WTC11 (cell line): ENCODE data around the gene MUC20. TPM values are rescaled to one million over a fixed set of nuclear protein-coding genes. Genes with fewer than 3 reads are reported as not detected.

Source experiments
- ATAC-seq: fragments of 200-7000 bp; cut with Tn5 transposase; 2 replicates; pipeline ENCODE4 v1.10.0; 2021; ENCODE audit warnings: mild to moderate bottlenecking, moderate library complexity
- CTCF ChIA-PET: fragments of 300-600 bp; sonication (Branson Sonifier 250); formaldehyde crosslinking; loops from one replicate; lab custom pipeline; 2021; ENCODE audit warnings: antibody characterized with exemption; lab: Charles Lee
- POLR2A ChIA-PET: fragments of 350-600 bp; sonication (Branson Sonifier 250); formaldehyde crosslinking; loops from one replicate; lab custom pipeline; 2021; ENCODE audit warnings: antibody characterized with exemption; lab: Charles Lee
- DNase-seq: peaks from one replicate; pipeline ENCODE4 v3.0.0; 2021; ENCODE audit warnings: low spot score
- H3K27ac Mint-ChIP-seq: 2 replicates; pipeline ENCODE4 v1.8.0; 2021; ENCODE audit warnings: mixed read lengths
- H3K27me3 Mint-ChIP-seq: 2 replicates; pipeline ENCODE4 v1.8.0; 2021; ENCODE audit warnings: low read depth, mild to moderate bottlenecking, moderate library complexity, mixed read lengths
- H3K36me3 Mint-ChIP-seq: 2 replicates; pipeline ENCODE4 v1.8.0; 2021; ENCODE audit warnings: mixed read lengths
- H3K4me1 Mint-ChIP-seq: 2 replicates; pipeline ENCODE4 v1.8.0; 2022; ENCODE audit warnings: mixed read lengths
- H3K4me3 Mint-ChIP-seq: 2 replicates; pipeline ENCODE4 v1.8.0; 2021; ENCODE audit warnings: mild to moderate bottlenecking, moderate library complexity, mixed read lengths
- H3K9me3 Mint-ChIP-seq: 2 replicates; pipeline ENCODE4 v1.8.0; 2021; ENCODE audit warnings: mixed read lengths
- GTF2I ChIP-seq: fragments of 250-450 bp; sonication (Bioruptor Pico); conservative IDR thresholded peaks from 2 replicates; pipeline ENCODE4 v1.4.0; 2021; ENCODE audit warnings: mild to moderate bottlenecking
- NR1H2 ChIP-seq: sonication (generic); formaldehyde crosslinking; IDR thresholded peaks from 2 replicates; pipeline ENCODE4 v1.9.0; 2021; ENCODE audit warnings: mild to moderate bottlenecking, moderate library complexity, missing genetic modification reagents
- SMAD4 ChIP-seq: sonication (generic); formaldehyde crosslinking; IDR thresholded peaks from 2 replicates; pipeline ENCODE4 v1.8.0; 2022; ENCODE audit warnings: mild to moderate bottlenecking, missing genetic modification reagents
- SP1 ChIP-seq: sonication (generic); formaldehyde crosslinking; conservative IDR thresholded peaks from 2 replicates; pipeline ENCODE4 v1.8.1; 2022; ENCODE audit warnings: missing genetic modification reagents
- ZBTB43 ChIP-seq: sonication (generic); formaldehyde crosslinking; IDR thresholded peaks from 2 replicates; pipeline ENCODE4 v1.8.1; 2023; ENCODE audit warnings: mild to moderate bottlenecking, missing genetic modification reagents
- ZNF219 ChIP-seq: sonication (generic); formaldehyde crosslinking; IDR thresholded peaks from 2 replicates; pipeline ENCODE4 v1.8.0; 2023; ENCODE audit warnings: missing genetic modification reagents, mild to moderate bottlenecking, borderline replicate concordance
- ZNF281 ChIP-seq: sonication (generic); formaldehyde crosslinking; IDR thresholded peaks from 2 replicates; pipeline ENCODE4 v1.8.0; 2023; ENCODE audit warnings: mild to moderate bottlenecking, missing genetic modification reagents
- ZNF425 ChIP-seq: fragments of 250-450 bp; sonication (Bioruptor Pico); conservative IDR thresholded peaks from 2 replicates; pipeline ENCODE4 v1.9.0; 2021; ENCODE audit warnings: mild to moderate bottlenecking
- total RNA-seq: library from RNA; stranded (reverse); gene quantifications from 3 replicates; pipeline ENCODE4 v1.2.3, GENCODE V29; 2021
- TF ChIP-seq, protein P1 (sequence below): sonication (generic); formaldehyde crosslinking; conservative IDR thresholded peaks from 2 replicates; pipeline ENCODE4 v1.8.1; 2023; ENCODE audit warnings: mild to moderate bottlenecking, low read depth, missing genetic modification reagents, moderate library complexity
- TF ChIP-seq, protein P2 (sequence below): sonication (generic); formaldehyde crosslinking; IDR thresholded peaks from 2 replicates; pipeline ENCODE4 v1.8.1; 2023; ENCODE audit warnings: mild to moderate bottlenecking, moderate library complexity, missing genetic modification reagents
- TF ChIP-seq, protein P3 (sequence below): sonication (generic); formaldehyde crosslinking; IDR thresholded peaks from 2 replicates; pipeline ENCODE4 v1.8.0; 2022; ENCODE audit warnings: mild to moderate bottlenecking, missing genetic modification reagents
- TF ChIP-seq, protein P4 (sequence below): sonication (generic); formaldehyde crosslinking; IDR thresholded peaks from 2 replicates; pipeline ENCODE4 v1.8.1; 2022; ENCODE audit warnings: missing genetic modification reagents, borderline replicate concordance
- TF ChIP-seq, protein P5 (sequence below): sonication (generic); formaldehyde crosslinking; IDR thresholded peaks from 2 replicates; pipeline ENCODE4 v1.8.1; 2022; ENCODE audit warnings: mild to moderate bottlenecking, missing genetic modification reagents, moderate library complexity, borderline replicate concordance
- TF ChIP-seq, protein P6 (sequence below): sonication (generic); formaldehyde crosslinking; IDR thresholded peaks from 2 replicates; pipeline ENCODE4 v1.8.1; 2023; ENCODE audit warnings: mild to moderate bottlenecking, missing genetic modification reagents, borderline replicate concordance

Gene MUC20
- total RNA-seq, 1 experiment from 2014 or later, result 0.77 TPM

DNA sequence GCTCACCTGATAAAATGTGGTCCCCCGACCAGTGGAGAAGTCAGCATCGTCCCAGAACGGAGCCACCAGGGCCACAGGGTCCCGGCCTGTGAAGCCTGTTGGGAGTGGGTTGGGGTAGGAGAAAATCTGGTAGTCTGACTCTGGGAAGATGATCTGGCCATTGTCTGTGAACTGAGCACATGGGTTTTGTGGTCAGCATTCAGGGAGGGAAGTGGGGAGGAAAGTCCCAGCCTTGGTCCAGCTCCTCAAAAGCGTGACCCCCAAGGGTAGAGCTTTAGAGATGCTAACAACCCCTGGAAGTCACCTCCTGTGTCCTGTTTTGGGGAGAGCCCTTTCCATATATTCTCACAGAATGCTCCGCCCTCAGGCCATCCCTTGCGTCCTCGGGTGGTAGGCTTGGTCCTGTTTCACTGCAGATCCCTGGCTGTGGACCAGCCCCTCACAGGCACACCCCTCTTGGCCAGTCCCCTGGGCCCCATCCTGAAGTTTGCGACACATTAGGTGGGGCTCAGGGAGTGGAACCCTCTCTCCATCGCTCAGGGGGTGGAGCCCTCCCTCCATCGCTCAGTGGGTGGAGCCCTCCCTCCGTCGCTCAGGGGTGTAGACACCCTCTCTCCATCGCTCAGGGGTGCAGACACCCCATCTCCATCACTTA, 51.0 kb downstream of the MUC20 start:
- no peaks in the 10 kb centered on the region for H3K36me3 Mint-ChIP-seq
- TF ChIP-seq ZBTB43 (CRISPR knock-in tag), result no peak
- no peak for TF ChIP-seq ZNF219 (CRISPR knock-in tag)
- TF ChIP-seq, protein P1, sequence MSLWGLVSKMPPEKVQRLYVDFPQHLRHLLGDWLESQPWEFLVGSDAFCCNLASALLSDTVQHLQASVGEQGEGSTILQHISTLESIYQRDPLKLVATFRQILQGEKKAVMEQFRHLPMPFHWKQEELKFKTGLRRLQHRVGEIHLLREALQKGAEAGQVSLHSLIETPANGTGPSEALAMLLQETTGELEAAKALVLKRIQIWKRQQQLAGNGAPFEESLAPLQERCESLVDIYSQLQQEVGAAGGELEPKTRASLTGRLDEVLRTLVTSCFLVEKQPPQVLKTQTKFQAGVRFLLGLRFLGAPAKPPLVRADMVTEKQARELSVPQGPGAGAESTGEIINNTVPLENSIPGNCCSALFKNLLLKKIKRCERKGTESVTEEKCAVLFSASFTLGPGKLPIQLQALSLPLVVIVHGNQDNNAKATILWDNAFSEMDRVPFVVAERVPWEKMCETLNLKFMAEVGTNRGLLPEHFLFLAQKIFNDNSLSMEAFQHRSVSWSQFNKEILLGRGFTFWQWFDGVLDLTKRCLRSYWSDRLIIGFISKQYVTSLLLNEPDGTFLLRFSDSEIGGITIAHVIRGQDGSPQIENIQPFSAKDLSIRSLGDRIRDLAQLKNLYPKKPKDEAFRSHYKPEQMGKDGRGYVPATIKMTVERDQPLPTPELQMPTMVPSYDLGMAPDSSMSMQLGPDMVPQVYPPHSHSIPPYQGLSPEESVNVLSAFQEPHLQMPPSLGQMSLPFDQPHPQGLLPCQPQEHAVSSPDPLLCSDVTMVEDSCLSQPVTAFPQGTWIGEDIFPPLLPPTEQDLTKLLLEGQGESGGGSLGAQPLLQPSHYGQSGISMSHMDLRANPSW (CRISPR knock-in tag), result no peak
- TF ChIP-seq, protein P2, sequence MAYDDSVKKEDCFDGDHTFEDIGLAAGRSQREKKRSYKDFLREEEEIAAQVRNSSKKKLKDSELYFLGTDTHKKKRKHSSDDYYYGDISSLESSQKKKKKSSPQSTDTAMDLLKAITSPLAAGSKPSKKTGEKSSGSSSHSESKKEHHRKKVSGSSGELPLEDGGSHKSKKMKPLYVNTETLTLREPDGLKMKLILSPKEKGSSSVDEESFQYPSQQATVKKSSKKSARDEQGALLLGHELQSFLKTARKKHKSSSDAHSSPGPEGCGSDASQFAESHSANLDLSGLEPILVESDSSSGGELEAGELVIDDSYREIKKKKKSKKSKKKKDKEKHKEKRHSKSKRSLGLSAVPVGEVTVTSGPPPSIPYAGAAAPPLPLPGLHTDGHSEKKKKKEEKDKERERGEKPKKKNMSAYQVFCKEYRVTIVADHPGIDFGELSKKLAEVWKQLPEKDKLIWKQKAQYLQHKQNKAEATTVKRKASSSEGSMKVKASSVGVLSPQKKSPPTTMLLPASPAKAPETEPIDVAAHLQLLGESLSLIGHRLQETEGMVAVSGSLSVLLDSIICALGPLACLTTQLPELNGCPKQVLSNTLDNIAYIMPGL (CRISPR knock-in tag), result no peak
- TF ChIP-seq, protein P3, sequence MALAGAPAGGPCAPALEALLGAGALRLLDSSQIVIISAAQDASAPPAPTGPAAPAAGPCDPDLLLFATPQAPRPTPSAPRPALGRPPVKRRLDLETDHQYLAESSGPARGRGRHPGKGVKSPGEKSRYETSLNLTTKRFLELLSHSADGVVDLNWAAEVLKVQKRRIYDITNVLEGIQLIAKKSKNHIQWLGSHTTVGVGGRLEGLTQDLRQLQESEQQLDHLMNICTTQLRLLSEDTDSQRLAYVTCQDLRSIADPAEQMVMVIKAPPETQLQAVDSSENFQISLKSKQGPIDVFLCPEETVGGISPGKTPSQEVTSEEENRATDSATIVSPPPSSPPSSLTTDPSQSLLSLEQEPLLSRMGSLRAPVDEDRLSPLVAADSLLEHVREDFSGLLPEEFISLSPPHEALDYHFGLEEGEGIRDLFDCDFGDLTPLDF (CRISPR knock-in tag), result no peak
- TF ChIP-seq SP1 (CRISPR knock-in tag), result no peak
- TF ChIP-seq NR1H2, result no peak
- TF ChIP-seq, protein P4, sequence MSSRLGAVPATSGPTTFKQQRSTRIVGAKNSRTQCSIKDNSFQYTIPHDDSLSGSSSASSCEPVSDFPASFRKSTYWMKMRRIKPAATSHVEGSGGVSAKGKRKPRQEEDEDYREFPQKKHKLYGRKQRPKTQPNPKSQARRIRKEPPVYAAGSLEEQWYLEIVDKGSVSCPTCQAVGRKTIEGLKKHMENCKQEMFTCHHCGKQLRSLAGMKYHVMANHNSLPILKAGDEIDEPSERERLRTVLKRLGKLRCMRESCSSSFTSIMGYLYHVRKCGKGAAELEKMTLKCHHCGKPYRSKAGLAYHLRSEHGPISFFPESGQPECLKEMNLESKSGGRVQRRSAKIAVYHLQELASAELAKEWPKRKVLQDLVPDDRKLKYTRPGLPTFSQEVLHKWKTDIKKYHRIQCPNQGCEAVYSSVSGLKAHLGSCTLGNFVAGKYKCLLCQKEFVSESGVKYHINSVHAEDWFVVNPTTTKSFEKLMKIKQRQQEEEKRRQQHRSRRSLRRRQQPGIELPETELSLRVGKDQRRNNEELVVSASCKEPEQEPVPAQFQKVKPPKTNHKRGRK (CRISPR knock-in tag), result no peak
- TF ChIP-seq ZNF281 (CRISPR knock-in tag), result no peak
- TF ChIP-seq, protein P5, sequence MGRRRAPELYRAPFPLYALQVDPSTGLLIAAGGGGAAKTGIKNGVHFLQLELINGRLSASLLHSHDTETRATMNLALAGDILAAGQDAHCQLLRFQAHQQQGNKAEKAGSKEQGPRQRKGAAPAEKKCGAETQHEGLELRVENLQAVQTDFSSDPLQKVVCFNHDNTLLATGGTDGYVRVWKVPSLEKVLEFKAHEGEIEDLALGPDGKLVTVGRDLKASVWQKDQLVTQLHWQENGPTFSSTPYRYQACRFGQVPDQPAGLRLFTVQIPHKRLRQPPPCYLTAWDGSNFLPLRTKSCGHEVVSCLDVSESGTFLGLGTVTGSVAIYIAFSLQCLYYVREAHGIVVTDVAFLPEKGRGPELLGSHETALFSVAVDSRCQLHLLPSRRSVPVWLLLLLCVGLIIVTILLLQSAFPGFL (CRISPR knock-in tag), result no peak
- no peak for TF ChIP-seq GTF2I (CRISPR knock-in tag)
- TF ChIP-seq, protein P6, sequence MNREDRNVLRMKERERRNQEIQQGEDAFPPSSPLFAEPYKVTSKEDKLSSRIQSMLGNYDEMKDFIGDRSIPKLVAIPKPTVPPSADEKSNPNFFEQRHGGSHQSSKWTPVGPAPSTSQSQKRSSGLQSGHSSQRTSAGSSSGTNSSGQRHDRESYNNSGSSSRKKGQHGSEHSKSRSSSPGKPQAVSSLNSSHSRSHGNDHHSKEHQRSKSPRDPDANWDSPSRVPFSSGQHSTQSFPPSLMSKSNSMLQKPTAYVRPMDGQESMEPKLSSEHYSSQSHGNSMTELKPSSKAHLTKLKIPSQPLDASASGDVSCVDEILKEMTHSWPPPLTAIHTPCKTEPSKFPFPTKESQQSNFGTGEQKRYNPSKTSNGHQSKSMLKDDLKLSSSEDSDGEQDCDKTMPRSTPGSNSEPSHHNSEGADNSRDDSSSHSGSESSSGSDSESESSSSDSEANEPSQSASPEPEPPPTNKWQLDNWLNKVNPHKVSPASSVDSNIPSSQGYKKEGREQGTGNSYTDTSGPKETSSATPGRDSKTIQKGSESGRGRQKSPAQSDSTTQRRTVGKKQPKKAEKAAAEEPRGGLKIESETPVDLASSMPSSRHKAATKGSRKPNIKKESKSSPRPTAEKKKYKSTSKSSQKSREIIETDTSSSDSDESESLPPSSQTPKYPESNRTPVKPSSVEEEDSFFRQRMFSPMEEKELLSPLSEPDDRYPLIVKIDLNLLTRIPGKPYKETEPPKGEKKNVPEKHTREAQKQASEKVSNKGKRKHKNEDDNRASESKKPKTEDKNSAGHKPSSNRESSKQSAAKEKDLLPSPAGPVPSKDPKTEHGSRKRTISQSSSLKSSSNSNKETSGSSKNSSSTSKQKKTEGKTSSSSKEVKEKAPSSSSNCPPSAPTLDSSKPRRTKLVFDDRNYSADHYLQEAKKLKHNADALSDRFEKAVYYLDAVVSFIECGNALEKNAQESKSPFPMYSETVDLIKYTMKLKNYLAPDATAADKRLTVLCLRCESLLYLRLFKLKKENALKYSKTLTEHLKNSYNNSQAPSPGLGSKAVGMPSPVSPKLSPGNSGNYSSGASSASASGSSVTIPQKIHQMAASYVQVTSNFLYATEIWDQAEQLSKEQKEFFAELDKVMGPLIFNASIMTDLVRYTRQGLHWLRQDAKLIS (CRISPR knock-in tag), result no peak
- no peak for TF ChIP-seq SMAD4 (CRISPR knock-in tag)
- TF ChIP-seq ZNF425 (CRISPR knock-in tag), result no peak
- TF ChIP-seq, all 79 proteins: peak for 0
- DNase-seq (no peak), ATAC-seq (no peak)
- Mint-ChIP-seq H3K9me3 (peaks cover 3% of the 10 kb centered on the region; the same call in 1 of the 2 replicates), H3K27me3 (no peaks in the 10 kb centered on the region; the same call in 1 of the 2 replicates), H3K27ac (no peak overlapping the region), H3K4me1 (no peaks in the 10 kb centered on the region), H3K4me3 (no peak overlapping the region)
- CTCF ChIA-PET, result no interaction called here
- POLR2A ChIA-PET, result no interaction called here
